Panc1 (cell line): ENCODE data around the gene PPM1L.

ENCODE experiments used
- CTCF ChIP-seq: fragments of 450-650 bp; IDR thresholded peaks from 2 replicates; pipeline ENCODE4 v1.5.1; 2017; ENCODE audit warnings: mild to moderate bottlenecking
- POLR2AphosphoS5 ChIP-seq: IDR thresholded peaks from 2 replicates; pipeline ENCODE4 v1.6.1; 2012; ENCODE audit warnings: mild to moderate bottlenecking, low read depth, low read length, moderate library complexity
- REST ChIP-seq, 2 experiments: IDR thresholded peaks; 2 replicates each; pipeline ENCODE4 v1.6.1; 2011 to 2012; ENCODE audit warnings: low read depth in 2 of 2, control low read depth in 1 of 2, low read length in 1 of 2, mild to moderate bottlenecking in 1 of 2, moderate library complexity in 1 of 2; ENCODE audit not compliant: insufficient read depth in 1 of 2
- SIN3A ChIP-seq: IDR thresholded peaks from 2 replicates; pipeline ENCODE4 v1.6.1; 2012; ENCODE audit warnings: low read depth, mild to moderate bottlenecking, low read length, moderate library complexity, borderline replicate concordance; ENCODE audit not compliant: insufficient read depth
- TCF7L2 ChIP-seq: IDR thresholded peaks from 2 replicates; pipeline ENCODE4 v1.6.1; 2011; ENCODE audit warnings: mild to moderate bottlenecking, low read depth, low read length, inconsistent platforms

GRCh38 chr3:160986069-160986468 is 230.0 kb downstream of the PPM1L start:
- TF ChIP-seq CTCF: no peak
- no peak for TF ChIP-seq SIN3A
- no peak for TF ChIP-seq TCF7L2
- TF ChIP-seq REST (IDR thresholded peaks at IDR 0.05; ENCODE audit: insufficient read depth in 1 of 2, low read depth in 2 of 2, low read length in 1 of 2): no peak
- TF ChIP-seq POLR2AphosphoS5: no peak
